Measurements from ENCODE around the gene CARTPT.

DNA sequence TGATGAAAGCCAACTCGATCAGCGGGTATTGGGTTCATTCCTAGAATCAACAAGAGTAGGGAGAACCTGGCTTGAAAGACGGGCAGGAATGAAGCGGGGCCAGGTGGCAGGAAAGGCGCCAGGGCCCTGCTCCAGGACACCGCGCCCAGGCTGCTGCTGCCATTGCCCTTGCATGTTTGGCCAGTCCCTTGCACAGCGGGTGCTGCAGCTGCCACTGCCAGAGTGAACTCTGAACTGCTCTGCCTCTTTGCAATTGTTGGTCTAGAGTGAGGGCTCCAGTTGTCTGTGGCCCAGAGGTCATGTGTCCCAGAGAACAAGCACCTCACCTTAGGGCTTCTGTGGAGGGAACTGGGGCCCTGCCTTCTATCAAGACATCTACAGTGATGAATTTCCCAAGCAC, 24.0 kb upstream of the CARTPT start:
- TF ChIP-seq GATA2 (IDR thresholded peaks at IDR 0.05; ENCODE audit: low read depth, low read length) (no peak), GATA3 (IDR thresholded peaks at IDR 0.05; ENCODE audit: low read depth, low read length) (no peak)

Data from SH-SY5Y (cell line).